DOHH2 (cell line): ENCODE data around the gene PPP1R15B.

Source experiments
- H3F3A ChIP-seq: fragments of 200-600 bp; sonication (generic), shearing (Covaris generic); 2 replicates; pipeline ENCODE4 v1.6.0; 2016; ENCODE audit warnings: antibody characterized with exemption, mild to moderate bottlenecking; ENCODE audit not compliant: control insufficient read depth, insufficient read depth
- H3K27ac ChIP-seq: fragments of 200-600 bp; sonication (generic); 2 replicates; pipeline ENCODE4 v1.5.1; 2014; ENCODE audit warnings: low read depth, mild to moderate bottlenecking, low read length, moderate library complexity
- H3K27me3 ChIP-seq: fragments of 200-600 bp; sonication (generic); 2 replicates; pipeline ENCODE4 v1.6.1; 2014; ENCODE audit warnings: mild to moderate bottlenecking, low read length, mixed read lengths; ENCODE audit not compliant: control insufficient read depth
- H3K36me3 ChIP-seq: fragments of 200-600 bp; sonication (generic); 2 replicates; pipeline ENCODE4 v1.6.1; 2014; ENCODE audit warnings: mild to moderate bottlenecking, low read length, moderate library complexity, mixed read lengths; ENCODE audit not compliant: control insufficient read depth
- H3K4me1 ChIP-seq: fragments of 200-600 bp; sonication (generic); 2 replicates; pipeline ENCODE4 v1.6.1; 2014; ENCODE audit warnings: mild to moderate bottlenecking, low read length, mixed read lengths; ENCODE audit not compliant: control insufficient read depth
- H3K4me2 ChIP-seq: fragments of 200-600 bp; sonication (generic); 2 replicates; pipeline ENCODE4 v1.6.0; 2014; ENCODE audit warnings: mild to moderate bottlenecking, low read length, moderate library complexity
- H3K4me3 ChIP-seq: fragments of 200-600 bp; sonication (generic); 2 replicates; pipeline ENCODE4 v1.5.1; 2014; ENCODE audit warnings: mild to moderate bottlenecking, low read length, mixed read lengths
- H3K79me2 ChIP-seq: fragments of 200-600 bp; sonication (generic); 2 replicates; pipeline ENCODE4 v1.6.1; 2014; ENCODE audit warnings: mild to moderate bottlenecking, low read length, mixed read lengths; ENCODE audit not compliant: control insufficient read depth
- H3K9me2 ChIP-seq: fragments of 200-600 bp; sonication (generic); replicated peaks from 2 replicates; pipeline ENCODE4 v1.6.1; 2014; ENCODE audit warnings: mild to moderate bottlenecking, low read length, mixed read lengths; ENCODE audit not compliant: control insufficient read depth
- H3K9me3 ChIP-seq: fragments of 200-600 bp; sonication (generic); 2 replicates; pipeline ENCODE4 v1.6.1; 2014; ENCODE audit warnings: antibody characterized with exemption, low read length, mixed read lengths; ENCODE audit not compliant: control insufficient read depth, insufficient read depth
- H4K20me1 ChIP-seq: fragments of 200-600 bp; sonication (generic); 2 replicates; pipeline ENCODE4 v1.6.0; 2014; ENCODE audit warnings: low read depth, mild to moderate bottlenecking, antibody characterized with exemption, low read length, moderate library complexity; ENCODE audit not compliant: control insufficient read depth, insufficient read depth
- EZH2phosphoT487 ChIP-seq: fragments of 200-600 bp; sonication (generic); IDR thresholded peaks from 2 replicates; pipeline ENCODE4 v1.6.1; 2017; ENCODE audit warnings: borderline replicate concordance, mild to moderate bottlenecking, antibody characterized with exemption, low read length, moderate library complexity, mixed read lengths
- TF ChIP-seq, protein P1 (sequence below): fragments of 200-600 bp; sonication (generic); IDR thresholded peaks from one replicate; pipeline ENCODE4 v1.5.1; 2014; ENCODE audit warnings: antibody characterized with exemption, mild to moderate bottlenecking, low read depth, low read length; ENCODE audit not compliant: poor library complexity, severe bottlenecking

The PPP1R15B gene

DNA sequence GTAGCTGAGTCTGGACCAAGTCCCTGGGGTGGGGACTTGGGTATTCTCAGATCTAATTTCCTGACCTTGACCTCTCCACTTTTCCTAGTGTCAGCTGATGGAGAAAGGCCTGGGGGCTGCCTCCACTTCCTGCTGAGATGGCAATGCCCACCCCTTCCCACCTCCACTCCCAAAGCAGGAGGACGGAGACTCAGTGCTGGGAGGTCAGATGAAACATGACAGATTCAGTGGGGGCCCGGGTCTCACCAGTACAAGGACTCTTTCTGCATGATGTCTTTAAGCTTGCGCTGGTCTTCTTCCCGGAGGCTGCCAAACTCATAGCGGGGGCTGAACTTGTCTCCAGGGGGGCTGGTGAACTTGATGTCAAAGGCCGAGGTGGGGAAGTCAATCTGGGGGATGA, 35.6 kb upstream of the PPP1R15B start:
- no peak overlapping the region for H3K4me3 ChIP-seq
- H3K9me3 ChIP-seq = no peaks in the 10 kb centered on the region
- H3K79me2 ChIP-seq = no peaks in the 10 kb centered on the region
- no peak for TF ChIP-seq EZH2phosphoT487
- TF ChIP-seq, protein P1, sequence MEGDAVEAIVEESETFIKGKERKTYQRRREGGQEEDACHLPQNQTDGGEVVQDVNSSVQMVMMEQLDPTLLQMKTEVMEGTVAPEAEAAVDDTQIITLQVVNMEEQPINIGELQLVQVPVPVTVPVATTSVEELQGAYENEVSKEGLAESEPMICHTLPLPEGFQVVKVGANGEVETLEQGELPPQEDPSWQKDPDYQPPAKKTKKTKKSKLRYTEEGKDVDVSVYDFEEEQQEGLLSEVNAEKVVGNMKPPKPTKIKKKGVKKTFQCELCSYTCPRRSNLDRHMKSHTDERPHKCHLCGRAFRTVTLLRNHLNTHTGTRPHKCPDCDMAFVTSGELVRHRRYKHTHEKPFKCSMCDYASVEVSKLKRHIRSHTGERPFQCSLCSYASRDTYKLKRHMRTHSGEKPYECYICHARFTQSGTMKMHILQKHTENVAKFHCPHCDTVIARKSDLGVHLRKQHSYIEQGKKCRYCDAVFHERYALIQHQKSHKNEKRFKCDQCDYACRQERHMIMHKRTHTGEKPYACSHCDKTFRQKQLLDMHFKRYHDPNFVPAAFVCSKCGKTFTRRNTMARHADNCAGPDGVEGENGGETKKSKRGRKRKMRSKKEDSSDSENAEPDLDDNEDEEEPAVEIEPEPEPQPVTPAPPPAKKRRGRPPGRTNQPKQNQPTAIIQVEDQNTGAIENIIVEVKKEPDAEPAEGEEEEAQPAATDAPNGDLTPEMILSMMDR = no peak
- peaks cover 13% of the 10 kb centered on the region for H3K4me1 ChIP-seq
- no peaks in the 10 kb centered on the region for H4K20me1 ChIP-seq
- H3K27ac ChIP-seq = no peak overlapping the region
- H3K36me3 ChIP-seq = peaks cover 5% of the 10 kb centered on the region; the same call in 1 of the 2 replicates
- no peak overlapping the region for H3K4me2 ChIP-seq
- H3K27me3 ChIP-seq = no peaks in the 10 kb centered on the region
- no peaks in the 10 kb centered on the region for H3K9me2 ChIP-seq
- no peaks in the 10 kb centered on the region for H3F3A ChIP-seq

DNA sequence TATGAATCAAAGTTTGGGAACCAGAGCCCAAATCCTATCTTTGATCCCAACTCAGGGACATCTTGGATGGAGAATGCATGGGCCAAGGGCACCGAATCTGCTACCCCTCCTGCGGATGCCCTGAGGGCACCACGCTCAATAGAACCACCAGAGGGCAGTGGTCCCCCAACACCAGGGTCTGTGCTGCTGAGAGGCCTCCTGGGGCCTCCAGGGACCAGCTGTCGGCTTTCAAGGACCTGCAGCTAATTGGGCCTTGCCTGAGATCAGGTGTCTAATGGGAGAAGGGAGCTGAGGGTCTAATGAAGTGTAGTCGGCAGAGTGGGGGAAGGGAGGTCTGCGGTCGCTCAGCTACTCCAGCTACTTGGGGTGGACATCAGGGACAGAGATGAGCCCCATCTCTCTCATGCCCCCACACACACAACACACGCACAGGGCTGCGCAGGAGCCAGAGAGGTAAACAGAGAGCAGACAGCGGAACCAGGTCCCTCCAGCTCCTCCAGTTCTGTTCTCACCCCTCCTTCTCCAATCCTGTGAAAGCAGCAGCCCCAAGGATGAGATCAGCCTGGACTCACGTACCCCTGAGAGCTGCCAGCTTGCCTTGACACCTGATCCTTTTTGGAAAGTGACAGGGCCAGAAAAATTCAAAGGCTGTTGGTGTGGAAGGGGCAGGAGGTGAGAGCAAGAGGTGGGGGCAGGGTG, 34.9 kb upstream of the PPP1R15B start:
- H3K27ac ChIP-seq = no peak overlapping the region
- no peaks in the 10 kb centered on the region for H3K79me2 ChIP-seq
- TF ChIP-seq EZH2phosphoT487 = no peak
- TF ChIP-seq, protein P1 = peak; percentile 56
- no peaks in the 10 kb centered on the region for H3F3A ChIP-seq
- H3K9me3 ChIP-seq = no peaks in the 10 kb centered on the region
- H3K9me2 ChIP-seq = no peaks in the 10 kb centered on the region
- H3K4me3 ChIP-seq = no peak overlapping the region
- peak overlapping the region; percentile 18 for H3K4me2 ChIP-seq
- H3K4me1 ChIP-seq = peaks cover 13% of the 10 kb centered on the region
- no peaks in the 10 kb centered on the region for H4K20me1 ChIP-seq
- peaks cover 5% of the 10 kb centered on the region; the same call in 1 of the 2 replicates for H3K36me3 ChIP-seq
- H3K27me3 ChIP-seq = no peaks in the 10 kb centered on the region

GRCh38 chr1:204445860-204446412, 34.3 kb upstream of the PPP1R15B start:
- Histone ChIP-seq H3K36me3 (peaks cover 5% of the 10 kb centered on the region; the same call in 1 of the 2 replicates), H3K4me2 (peak overlapping the region; percentile 18), H3K27me3 (no peaks in the 10 kb centered on the region), H4K20me1 (no peaks in the 10 kb centered on the region), H3K9me3 (no peaks in the 10 kb centered on the region), H3K4me1 (peaks cover 13% of the 10 kb centered on the region), H3F3A (no peaks in the 10 kb centered on the region), H3K9me2 (no peaks in the 10 kb centered on the region), H3K4me3 (no peak overlapping the region), H3K79me2 (no peaks in the 10 kb centered on the region), H3K27ac (no peak overlapping the region)
- TF ChIP-seq, protein P1 = peak; percentile 69
- no peak for TF ChIP-seq EZH2phosphoT487
